T47D (cell line): Measurements from ENCODE around the gene SPCS2.
A peak's percentile ranks its signal among the peaks of the same experiment; 100 is the strongest.

ENCODE experiments used
- DNase-seq, 2 experiments: peaks; one replicate each; pipeline versions ENCODE4 v3.0.0 to v3.0.0-alpha.2; 2011 to 2012; ENCODE audit warnings: low read depth in 1 of 2, low spot score in 1 of 2
- JUND ChIP-seq: IDR thresholded peaks from 2 replicates; pipeline ENCODE4 v1.6.1; 2012; ENCODE audit warnings: low read depth
- in situ Hi-C: cut with HindIII; loops from 2 replicates; pipeline ENCODE4 v1.10.0; 2016; ENCODE audit warnings: low sequenced_read_pairs, low pct_unique_long_range_greater_than_20kb

The SPCS2 gene

DNA sequence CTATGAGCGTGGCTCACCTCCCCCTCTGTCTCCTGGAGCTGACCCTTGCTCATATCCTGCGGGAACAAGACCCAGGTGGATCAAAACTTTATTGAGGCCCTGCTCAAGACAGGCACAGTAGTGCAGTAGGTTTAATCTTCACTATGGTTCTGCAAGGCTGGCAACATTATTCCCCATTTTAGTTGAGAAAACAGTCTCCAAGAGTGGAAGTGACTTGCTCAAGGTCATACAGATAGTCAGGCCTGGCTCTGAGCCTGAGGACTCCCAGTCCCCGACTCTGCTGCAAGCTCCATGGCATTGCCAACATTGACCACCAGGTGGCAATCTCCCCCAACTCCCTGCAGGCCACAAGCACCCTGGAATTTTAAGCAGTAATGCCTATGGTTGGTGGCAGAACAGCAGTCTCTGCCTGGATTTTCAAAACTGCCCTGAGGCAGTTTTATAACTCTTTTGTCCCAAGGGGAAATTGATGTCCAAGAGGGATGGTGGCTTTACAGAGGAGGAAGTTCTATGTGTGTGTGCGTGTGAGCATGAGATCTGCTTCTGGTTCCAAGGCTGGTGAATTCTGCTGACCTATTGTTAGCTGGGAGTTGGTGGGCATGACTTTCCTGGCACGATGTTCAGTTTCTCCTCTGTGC is 73.8 kb downstream of the SPCS2 start:
- TF ChIP-seq JUND = no peak
- DNase-seq = peak; percentile 82 to 86
- in situ Hi-C loops = no loop called here

DNA sequence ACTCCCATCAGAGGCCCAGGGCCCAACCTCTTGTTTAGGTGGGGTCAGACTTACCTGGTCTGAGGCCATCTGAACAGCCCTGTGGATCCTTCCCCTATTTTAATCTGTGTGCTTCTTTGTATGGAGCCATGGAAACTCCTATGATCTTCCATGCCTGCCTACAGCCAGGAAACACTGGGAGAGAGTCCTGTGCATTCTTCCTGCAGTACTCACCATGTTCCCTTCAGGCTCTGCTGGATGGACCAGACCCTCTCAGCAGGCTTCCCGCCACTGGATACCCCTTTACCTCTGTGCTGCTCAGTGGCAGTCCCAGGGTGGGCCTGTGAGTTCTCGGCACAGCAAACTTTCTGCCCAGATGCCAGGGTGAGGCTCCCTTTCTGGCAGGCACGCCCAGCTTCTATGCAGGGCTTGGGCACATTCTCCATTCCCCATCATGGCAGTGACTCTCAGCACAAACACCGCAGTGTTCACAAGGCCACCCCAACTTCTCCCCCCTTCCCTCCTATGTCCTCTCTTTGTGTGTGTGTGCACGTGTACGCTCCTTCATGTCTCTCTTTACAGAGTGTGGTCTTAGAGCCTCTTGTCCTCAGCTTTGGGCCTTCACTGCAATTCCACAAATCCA is 74.5 kb downstream of the SPCS2 start:
- no peak for DNase-seq
- in situ Hi-C loops = no loop called here
- TF ChIP-seq JUND = no peak

DNA sequence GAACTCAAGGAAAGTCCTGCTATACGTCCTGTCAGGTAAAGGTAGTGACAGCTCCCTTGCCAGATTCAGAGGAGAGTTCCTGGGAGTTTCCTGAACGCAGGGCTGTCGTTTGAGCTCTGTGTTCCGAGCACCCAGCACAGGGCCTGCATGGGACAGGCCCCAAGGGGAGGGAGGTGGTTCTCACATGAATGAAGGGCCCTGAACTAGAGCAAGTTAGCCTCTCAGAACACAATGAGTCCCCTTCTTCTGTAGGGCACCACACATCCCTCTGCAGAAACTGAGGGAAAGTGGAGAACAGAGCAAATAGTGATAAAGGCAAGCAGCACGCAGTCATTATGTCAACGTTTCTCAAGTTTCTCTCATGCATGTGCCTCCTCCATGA is 75.0 kb downstream of the SPCS2 start:
- in situ Hi-C loops = no loop called here
- no peak for DNase-seq
- no peak for TF ChIP-seq JUND

DNA sequence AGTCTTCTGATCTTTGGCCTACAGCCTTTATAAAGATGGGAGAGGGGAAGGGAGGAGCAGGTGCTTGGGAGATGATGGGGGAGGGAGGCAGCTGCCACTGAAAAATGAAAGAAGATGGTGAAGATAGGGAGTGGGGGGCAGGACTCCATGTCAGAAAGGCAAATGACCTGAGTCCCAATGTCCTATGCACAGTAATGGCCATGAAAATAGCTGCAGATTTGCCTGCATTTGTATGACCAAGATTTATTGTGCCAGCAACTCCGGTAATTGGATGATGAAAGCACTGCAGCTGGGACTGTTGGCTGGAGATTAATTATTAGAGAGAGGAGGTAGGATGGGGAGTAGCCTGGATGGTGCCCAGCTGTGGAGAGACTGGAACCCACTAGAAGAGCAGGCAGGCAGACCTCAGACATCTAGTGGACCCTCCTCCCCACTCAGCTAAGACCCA is 75.7 kb downstream of the SPCS2 start:
- DNase-seq = no peak
- no peak for TF ChIP-seq JUND
- in situ Hi-C loops = no loop called here

DNA sequence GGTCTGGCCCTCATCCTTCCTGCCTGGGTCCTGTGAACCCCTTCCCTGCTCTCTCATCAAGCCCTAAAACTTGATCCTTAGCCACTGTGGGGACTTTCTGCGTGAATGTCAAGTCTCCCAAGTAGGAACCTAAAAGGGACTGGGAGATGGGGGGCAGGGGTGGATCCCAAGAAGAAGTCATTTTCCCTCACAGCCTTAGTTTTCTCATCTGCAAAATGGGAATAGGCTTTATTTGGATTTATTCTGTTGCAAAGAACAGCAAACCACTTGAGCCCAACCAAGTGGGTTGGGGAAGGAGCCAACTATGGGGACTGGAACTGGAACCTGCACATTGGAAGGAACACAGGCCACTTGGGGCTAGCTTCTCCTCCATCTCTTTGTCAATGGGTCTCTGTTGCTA is 76.5 kb downstream of the SPCS2 start:
- no peak for DNase-seq
- in situ Hi-C loops = no loop called here

DNA sequence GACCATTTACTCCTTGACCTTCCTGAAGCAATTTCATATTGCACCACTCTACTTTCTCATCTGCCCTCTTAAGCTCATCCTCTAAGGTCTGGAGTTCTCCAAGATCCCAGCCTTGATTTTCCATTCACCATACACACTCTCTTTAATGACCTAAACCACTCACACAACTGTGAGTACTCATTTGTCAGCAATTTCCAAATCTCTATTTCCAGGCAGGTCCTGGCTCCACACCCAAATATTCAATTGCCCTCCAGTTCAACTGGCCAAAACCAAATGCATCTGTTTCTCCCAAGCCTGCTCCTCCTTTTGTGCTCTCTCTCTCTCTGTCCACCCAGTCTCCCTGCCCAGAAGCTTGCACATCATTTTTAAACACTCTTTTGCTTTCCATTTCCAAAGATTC is 79.3 kb downstream of the SPCS2 start:
- in situ Hi-C loops = no loop called here
- TF ChIP-seq JUND = no peak
- DNase-seq = no peak

More for the DNA sequence above, 76.5 kb downstream of the SPCS2 start:
- TF ChIP-seq JUND = no peak
